HG03060 (cell line): ENCODE measurements around the gene SHISAL2B.
"Not testable (repeated sequence)": the region's sequence is repeated elsewhere in the genome, so short reads cannot be mapped to it uniquely, and the experiment has no call there.

Experiments used
- ATAC-seq: cut with Tn5 transposase; IDR thresholded peaks from one replicate; pipeline ENCODE4 v1.9.1; 2021; ENCODE audit warnings: low read depth, moderate number of reproducible peaks; ENCODE audit not compliant: unreplicated experiment

Gene SHISAL2B

GRCh38 chr5:64693636-64694035 lies 3.3 kb downstream of the SHISAL2B start:
- ATAC-seq = no peak

GRCh38 chr5:64696414-64696813 lies 6.1 kb downstream of the SHISAL2B start:
- not testable (repeated sequence) for ATAC-seq

GRCh38 chr5:64700765-64701164 lies 10.5 kb downstream of the SHISAL2B start:
- ATAC-seq = no peak

DNA sequence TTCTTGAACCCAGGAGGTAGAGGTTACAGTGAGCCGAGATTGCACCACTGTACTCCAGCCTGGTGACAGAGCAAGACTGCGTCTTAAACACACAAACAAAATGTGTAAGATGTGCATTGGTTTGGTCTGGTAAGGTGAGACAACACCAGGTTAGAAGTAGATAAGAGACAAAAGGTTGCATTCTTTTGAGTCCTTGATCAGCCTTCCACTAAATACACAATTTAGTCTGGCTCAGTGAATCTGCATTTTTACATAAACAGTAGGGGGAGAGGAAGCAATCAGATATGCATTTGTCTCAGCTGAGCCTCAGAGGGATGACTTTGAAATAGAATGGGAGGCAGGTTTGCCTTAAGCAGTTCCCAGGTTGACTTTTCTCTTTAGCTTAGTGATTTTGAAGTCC lies 15.8 kb downstream of the SHISAL2B start:
- ATAC-seq = not testable (repeated sequence)

GRCh38 chr5:64707191-64707590 lies 16.9 kb downstream of the SHISAL2B start:
- ATAC-seq = no peak

- ATAC-seq = not testable (repeated sequence)
Measured at GRCh38 chr5:64714495-64714894, 24.2 kb downstream of the SHISAL2B start.

DNA sequence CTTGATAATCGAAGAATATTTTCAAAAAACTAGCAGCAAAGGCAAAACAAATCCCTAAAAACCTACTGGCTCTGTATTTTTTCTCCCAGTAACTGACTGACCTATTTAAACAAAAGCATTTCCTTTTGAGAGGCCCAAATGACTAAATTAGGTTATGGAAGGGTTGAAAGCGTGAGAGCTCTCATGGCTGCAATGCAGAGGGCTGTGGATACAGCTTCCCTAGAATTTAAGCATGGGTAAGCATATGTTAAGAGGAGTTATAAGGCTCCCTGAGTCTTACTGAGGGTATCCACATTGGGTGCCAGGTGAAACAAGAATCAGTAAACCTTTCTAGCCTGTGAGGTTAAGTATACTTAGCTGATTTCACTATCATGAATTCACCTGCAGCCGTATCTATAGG lies 32.3 kb downstream of the SHISAL2B start:
- ATAC-seq = no peak

GRCh38 chr5:64727150-64727549 lies 36.8 kb downstream of the SHISAL2B start:
- no peak for ATAC-seq

GRCh38 chr5:64742411-64742810 lies 52.1 kb downstream of the SHISAL2B start:
- ATAC-seq = no peak

- ATAC-seq = no peak
Measured at GRCh38 chr5:64742821-64743220, 52.5 kb downstream of the SHISAL2B start.

DNA sequence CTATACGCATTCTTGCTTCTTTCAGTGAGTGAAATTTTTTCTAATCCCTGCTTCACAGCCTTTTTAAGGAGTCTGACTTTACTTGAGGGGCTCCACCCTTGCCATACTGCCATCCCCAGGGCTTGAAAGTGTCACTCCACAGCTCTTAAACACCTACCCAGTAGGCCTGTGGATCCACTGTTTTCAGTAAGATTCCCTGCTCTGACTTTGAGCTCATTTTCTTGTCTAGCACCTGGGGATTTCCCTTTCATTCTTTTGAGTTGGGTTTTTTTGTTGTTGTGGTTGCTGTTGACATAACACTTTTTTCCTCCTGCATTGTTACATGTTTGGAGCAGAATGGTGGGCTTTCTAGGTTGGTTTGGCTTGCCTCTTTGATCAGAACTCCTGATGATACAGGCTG lies 54.6 kb downstream of the SHISAL2B start:
- no peak for ATAC-seq

DNA sequence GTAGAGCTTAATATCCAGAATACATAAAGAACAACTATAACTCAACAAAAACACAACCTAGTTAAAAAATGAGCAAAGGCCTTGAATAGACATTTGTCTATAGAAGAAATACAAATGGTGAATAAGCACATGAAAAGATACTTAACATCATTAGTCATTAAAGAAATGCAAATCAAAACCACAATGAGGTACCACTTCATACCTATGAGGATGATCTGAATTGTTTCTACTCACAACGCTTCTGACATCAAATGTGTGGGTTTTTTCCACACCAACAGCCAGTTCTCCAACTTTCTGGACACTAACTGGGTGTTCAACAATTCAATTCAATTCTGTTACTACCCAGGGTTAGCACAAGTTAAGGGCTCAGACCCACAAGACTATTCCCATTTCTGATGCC lies 56.1 kb downstream of the SHISAL2B start:
- ATAC-seq = no peak

DNA sequence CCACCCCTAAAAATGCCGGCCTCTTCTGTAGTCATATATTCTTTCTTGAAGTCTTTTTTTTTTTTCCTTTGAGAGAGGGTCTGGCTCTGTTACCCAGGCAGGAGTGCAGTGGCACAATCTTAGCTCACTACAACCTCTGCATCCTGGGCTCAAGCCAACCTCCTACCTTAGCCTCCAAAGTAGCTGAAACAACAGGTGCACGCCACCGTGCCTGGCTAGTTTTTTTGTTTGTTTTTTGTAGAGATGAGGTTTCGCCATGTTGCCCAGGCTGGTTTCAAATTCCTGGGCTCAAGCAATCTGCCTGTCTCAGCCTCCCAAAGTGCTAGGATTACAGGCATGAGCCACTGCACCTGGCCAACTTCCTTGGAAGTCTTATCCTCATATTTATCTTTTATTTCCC lies 59.1 kb downstream of the SHISAL2B start:
- ATAC-seq = no peak

- ATAC-seq = no peak
Measured at GRCh38 chr5:64754066-64754465, 63.8 kb downstream of the SHISAL2B start.

DNA sequence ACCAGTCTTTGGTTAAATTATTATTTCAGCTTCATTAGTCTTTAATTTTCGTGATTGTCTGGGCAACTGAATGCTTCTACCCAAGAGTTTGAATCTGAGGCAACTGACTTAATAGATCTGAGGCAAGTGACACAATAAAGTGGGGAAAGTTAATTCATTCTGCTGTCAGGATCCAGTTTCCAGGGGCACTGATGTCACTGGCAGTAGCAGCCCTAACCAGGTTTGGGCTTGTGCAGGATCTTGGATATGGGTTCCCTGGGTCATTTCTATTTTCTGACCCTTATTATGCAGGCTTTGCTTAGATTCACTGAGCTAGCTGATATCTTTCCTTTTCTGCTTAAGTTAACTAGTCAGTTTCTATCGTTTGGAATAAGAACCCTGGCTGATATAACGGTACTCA lies 68.6 kb downstream of the SHISAL2B start:
- no peak for ATAC-seq

GRCh38 chr5:64759960-64760660 lies 69.8 kb downstream of the SHISAL2B start:
- no peak for ATAC-seq

DNA sequence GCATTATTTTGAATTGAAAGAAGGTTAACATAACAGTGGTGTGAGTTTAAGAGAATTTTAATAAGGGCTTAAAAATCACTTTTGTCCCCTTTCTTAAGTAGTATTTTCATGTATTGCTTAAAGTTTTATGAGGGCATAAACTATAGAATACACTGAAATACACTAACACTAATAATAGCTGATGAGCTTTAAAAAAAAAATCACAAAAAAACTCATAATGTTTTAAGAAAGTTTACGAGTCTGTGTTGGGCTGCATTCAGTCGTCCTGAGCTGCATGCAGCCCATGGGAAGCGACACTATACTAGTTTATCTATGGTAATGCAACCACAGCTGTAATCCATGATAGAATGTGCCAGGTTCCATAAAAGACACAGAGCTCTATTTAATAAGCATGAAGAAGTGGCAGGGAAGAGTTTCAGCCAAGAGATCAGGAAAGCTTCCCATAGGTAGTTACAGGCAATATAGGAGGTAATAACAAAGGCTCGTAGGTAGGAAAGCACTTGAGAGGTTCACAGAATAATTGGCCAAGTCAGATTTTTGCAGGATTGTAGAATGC lies 73.7 kb downstream of the SHISAL2B start:
- no peak for ATAC-seq

GRCh38 chr5:64765804-64766504 lies 75.7 kb downstream of the SHISAL2B start:
- no peak for ATAC-seq

DNA sequence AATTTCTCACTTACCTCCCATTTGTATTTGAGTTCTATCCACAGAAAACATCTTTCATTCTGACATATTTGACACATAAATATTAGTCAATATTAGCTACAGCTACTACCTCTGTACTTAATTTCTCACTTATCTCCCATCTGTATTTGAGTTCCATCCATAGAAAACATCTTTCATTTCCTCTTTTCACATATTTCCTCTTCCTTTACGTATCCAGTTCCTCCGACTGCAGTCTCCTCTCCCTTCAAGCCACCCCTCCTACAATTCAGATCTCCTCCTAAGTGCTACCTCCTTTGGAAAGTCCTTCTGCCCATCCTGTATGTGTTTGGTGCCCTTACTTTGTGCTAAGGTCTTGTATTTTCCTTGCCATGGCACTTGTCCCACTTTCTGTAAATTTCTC lies 76.6 kb downstream of the SHISAL2B start:
- no peak for ATAC-seq
